Epithelial cell of esophagus (primary cell): ENCODE measurements around the gene NLRP6.
A peak's percentile ranks its signal among the peaks of the same experiment; 100 is the strongest.

Experiments
- DNase-seq: peaks from one replicate; pipeline ENCODE4 v3.0.0; 2010; ENCODE audit warnings: low read depth
- H3K4me3 ChIP-seq: 2 replicates; pipeline ENCODE4 v1.5.1; 2011; ENCODE audit warnings: mild to moderate bottlenecking, low read length, control low read depth
- TF ChIP-seq, protein P1 (sequence below): IDR thresholded peaks from 2 replicates; pipeline ENCODE4 v1.5.1; 2011; ENCODE audit warnings: low read depth, mild to moderate bottlenecking, low read length, control low read depth, inconsistent platforms; ENCODE audit not compliant: insufficient read depth; ENCODE audit errors: missing control alignments

Gene NLRP6

DNA sequence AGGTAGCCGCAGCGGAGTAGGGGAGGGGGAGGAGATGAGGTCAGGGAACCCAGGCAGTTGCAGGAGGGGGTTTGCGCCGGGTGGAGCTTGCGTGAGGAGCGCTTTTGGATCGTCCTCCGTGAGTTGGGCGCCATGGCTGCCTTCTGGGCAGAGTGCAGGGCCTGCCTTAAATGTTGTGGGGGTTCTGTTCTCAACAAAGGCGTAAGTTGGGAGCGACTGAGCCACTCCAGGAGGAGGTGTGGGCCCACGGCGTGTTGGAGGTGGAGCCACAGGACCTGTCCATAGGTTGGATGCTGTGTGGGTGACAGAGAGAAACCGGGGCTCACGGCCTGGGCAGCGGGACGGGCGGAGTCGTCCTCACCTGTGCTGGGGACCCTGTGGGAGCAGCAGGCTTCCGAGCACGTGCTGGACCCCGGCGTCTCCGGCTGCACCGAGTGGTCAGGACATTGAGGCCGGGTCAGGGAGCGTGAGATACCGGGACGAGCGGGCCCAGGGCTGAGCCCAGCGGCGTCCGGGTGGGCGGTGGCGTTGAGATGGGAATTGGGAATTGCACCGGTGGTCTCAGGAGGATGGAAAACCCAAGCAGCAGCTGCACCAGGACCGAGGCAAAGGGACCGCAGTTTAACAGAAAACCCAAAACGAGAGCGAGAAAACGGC lies 9.7 kb downstream of the NLRP6 start:
- TF ChIP-seq, protein P1, sequence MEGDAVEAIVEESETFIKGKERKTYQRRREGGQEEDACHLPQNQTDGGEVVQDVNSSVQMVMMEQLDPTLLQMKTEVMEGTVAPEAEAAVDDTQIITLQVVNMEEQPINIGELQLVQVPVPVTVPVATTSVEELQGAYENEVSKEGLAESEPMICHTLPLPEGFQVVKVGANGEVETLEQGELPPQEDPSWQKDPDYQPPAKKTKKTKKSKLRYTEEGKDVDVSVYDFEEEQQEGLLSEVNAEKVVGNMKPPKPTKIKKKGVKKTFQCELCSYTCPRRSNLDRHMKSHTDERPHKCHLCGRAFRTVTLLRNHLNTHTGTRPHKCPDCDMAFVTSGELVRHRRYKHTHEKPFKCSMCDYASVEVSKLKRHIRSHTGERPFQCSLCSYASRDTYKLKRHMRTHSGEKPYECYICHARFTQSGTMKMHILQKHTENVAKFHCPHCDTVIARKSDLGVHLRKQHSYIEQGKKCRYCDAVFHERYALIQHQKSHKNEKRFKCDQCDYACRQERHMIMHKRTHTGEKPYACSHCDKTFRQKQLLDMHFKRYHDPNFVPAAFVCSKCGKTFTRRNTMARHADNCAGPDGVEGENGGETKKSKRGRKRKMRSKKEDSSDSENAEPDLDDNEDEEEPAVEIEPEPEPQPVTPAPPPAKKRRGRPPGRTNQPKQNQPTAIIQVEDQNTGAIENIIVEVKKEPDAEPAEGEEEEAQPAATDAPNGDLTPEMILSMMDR: no peak
- peak overlapping the region; percentile 52 for H3K4me3 ChIP-seq
- no peak for DNase-seq

DNA sequence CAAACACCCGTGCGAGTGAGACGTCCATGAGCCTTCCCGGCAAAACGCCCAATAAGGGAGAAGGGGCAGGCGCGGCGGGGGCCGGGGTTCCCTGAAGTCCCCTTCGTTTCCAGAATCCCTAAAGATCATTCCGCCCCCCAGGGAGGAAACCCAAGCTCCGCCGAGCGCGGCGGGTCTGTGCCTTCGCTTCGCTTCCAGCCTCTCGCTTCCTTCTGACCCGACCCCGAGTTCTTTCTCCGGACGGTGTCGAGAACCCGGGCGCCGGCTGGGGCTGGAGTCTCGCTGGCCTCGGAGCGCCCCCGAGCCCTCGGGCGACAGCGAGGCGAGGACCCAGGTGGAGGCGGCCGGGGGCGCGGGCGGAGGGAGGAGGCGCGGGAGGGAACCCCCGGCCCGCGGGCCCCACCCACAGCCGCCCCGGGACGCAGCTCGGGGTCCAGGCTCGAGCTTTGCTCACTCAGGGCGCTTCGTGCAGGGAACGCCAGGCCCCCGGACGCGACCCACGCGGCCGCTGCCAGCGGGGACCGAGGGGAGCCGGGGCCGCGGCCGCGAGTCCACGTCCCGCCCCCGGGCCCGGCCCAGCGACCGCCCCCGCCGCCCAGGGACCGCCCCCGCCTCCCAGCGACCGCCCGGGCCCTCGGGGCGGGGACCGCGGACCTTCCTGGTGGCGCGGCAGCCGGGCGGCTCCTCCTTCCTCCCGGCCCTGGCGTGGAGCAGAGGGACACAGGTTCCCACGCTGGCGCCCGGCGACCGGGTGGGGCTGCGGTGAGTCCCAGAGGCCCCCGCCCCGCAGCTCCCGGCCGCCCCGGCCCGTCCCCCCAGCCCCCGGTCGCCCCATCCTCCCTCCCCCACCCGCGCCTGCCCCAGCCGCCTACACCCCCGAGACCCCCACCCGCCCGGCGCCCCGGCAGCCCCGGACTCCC lies 10.5 kb downstream of the NLRP6 start, which contains the start of gene PGGHG:
Gene PGGHG, plus strand, starts transcription at position 649 of the 920 bp plus-strand sequence. CDS start 691 bp downstream, outside the sequence.
- peak within 1 kb of the TSS; percentile 52 for H3K4me3 ChIP-seq
- TF ChIP-seq, protein P1: no peak
- peak; percentile 23 for DNase-seq

DNA sequence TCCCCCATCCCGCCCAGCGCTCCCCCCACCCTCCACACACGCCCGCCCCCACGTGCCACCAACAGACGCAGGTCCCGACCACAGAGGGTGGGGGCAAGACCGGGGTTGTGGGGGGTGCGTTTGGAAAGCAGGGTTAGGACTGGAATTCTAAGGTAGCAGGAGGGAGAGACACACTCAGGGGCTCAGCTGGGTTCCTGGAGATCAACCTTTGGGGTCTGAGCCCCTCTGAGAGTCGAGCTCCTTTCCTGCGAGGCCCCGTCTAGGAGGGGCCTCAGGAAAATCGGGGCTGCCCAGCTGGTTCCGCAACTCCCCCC lies 11.1 kb downstream of the NLRP6 start:
- DNase-seq: no peak
- TF ChIP-seq, protein P1: no peak
- H3K4me3 ChIP-seq: peak overlapping the region; percentile 16

DNA sequence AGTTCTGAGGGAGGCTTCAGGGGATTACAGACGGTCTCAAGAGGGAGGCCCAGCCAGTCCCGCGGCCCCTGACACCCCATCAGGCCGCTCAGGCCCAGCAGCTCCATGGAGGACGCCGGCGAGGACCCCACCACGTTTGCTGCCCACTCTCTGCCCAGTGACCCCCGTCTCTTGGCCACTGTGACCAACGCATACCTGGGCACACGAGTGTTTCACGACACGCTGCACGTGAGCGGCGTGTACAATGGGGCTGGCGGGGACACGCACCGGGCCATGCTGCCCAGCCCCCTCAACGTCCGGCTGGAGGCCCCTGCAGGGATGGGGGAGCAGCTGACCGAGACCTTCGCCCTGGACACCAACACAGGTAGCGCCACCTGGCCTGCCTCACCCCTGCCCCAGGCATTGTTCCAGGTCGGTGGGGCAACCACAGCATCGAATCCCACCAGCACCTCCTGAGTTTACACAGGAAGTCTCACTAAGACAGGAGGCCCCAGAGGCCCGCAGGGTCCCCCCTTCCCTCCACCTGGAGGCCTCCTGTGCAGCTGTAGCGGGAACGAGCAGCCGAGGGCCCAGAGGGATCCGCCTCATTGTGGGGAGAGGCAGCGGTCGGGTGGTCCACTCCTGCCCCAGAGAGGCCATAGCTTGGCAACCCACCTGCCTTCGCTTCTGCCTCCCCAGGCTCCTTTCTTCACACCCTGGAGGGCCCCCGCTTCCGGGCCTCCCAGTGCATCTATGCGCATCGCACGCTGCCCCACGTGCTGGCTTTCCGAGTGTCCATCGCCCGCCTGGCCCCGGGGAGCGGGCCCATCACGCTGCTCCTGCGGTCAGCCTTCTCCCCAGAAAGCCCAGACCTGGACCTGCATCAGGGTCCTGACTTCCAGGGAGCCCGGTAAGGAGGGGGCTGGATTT lies 11.8 kb downstream of the NLRP6 start:
- DNase-seq: no peak
- TF ChIP-seq, protein P1: no peak
- H3K4me3 ChIP-seq: no peak overlapping the region

DNA sequence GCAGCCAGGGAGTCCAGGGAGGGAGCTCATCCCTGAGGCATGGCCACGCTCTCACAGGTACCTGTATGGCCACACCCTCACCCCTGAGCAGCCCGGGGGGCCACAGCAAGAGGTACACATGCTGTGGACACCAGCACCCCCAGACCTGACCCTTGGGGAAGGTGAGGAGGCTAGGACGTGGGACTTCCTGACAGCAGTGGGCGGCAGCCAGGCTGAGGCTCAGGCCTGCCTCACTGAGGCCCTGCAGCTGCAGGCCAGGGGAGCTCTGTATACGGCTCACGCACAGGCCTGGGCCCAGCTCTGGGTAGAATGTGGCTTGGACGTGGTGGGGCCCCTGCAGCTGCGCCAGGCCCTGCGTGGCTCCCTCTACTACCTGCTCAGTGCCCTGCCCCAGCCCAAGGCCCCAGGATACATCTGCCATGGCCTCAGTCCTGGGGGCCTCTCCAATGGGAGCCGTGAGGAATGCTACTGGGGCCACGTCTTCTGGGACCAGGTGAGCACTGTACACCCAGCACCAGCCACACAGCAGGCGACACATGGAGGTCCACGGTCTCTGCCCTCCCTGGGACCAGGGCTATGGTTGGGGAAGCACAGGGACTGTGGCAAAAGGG lies 12.5 kb downstream of the NLRP6 start:
- no peak for DNase-seq
- TF ChIP-seq, protein P1: no peak
- H3K4me3 ChIP-seq: no peak overlapping the region
